Measurements from ENCODE around the gene SLC9C1. TPM values are rescaled to one million over a fixed set of nuclear protein-coding genes. Genes with fewer than 3 reads are reported as not detected.

Gene SLC9C1
- total RNA-seq, 1 donor from 2014 or later, result not detected

- intact Hi-C loops (cut with micrococcal nuclease), result loop anchor here (5.0 to 10.0 kb wide), 2 partner anchors 544 to 842 kb away; partner anchors contain the start of gene CD200R1
Observed at GRCh38 chr3:112132975-112133448, 161.0 kb downstream of the SLC9C1 start, which contains the start of gene GCSAM. TSS of gene GCSAM (minus strand) at chr3:112133248. CDS start at chr3:112133120, 128 bp downstream.

DNA sequence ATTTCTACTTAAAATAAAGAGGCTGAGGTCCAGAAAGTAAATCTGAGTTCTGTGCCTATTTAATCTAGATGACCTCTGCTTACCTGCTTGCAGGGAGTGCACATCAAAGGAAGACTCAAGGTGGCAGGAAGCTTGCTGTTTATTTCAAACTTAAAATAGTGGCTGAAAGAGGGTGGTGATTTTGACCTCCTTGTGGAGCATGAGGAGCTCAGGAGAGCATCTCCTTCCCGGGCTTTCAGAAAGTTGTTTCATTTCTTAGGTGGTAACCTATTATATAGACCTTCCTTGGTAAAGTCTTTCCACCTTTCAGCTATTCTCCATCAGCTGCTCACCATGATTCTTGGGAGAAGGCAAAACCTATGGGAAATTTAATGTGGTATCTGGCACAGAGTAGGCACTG is 161.5 kb downstream of the SLC9C1 start:
- intact Hi-C loops (cut with micrococcal nuclease), result loop anchor here (5.0 to 10.0 kb wide), 2 partner anchors 545 to 842 kb away; partner anchors contain the start of gene CD200R1

- intact Hi-C loops (cut with micrococcal nuclease), result loop anchor here (5.0 to 10.0 kb wide), 2 partner anchors 545 to 843 kb away; partner anchors contain the start of gene CD200R1
Observed at GRCh38 chr3:112132088-112132487, 161.9 kb downstream of the SLC9C1 start.

DNA sequence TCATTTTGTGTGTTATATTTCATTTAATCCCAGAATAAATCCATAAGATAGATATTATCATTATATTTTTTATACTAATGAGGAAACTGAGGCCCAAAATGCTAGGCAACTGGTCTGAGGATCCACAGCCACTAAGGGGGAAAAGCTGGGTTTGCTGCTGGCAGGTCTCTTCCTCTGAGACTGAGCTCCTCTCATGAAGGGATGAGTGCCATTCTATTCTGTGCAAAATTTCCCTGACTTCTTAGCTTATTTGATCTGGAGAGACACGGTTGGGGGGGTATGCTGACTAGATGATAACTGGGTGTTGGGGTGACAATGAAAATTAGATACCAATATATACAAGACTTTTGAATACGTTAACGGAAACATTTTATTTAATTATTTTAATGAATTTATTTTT is 162.9 kb downstream of the SLC9C1 start:
- intact Hi-C loops (cut with micrococcal nuclease), result loop anchor here (5.0 to 10.0 kb wide), 2 partner anchors 546 to 844 kb away; partner anchors contain the start of gene CD200R1

- intact Hi-C loops (cut with micrococcal nuclease), result loop anchor here (5.0 to 10.0 kb wide), 2 partner anchors 547 to 844 kb away; partner anchors contain the start of gene CD200R1
Observed at GRCh38 chr3:112130638-112130993, 163.4 kb downstream of the SLC9C1 start.

- intact Hi-C loops (cut with micrococcal nuclease), result loop anchor here (1.0 to 10.0 kb wide), 3 partner anchors 7 to 845 kb away; partner anchors contain the start of gene CD200R1
Observed at GRCh38 chr3:112129925-112130637, 163.9 kb downstream of the SLC9C1 start.

- intact Hi-C loops (cut with micrococcal nuclease), result loop anchor here (1.0 kb wide), 1 partner anchor 8 kb away; no protein-coding TSS in a partner anchor
Observed at GRCh38 chr3:112128843-112129727, 164.9 kb downstream of the SLC9C1 start.

DNA sequence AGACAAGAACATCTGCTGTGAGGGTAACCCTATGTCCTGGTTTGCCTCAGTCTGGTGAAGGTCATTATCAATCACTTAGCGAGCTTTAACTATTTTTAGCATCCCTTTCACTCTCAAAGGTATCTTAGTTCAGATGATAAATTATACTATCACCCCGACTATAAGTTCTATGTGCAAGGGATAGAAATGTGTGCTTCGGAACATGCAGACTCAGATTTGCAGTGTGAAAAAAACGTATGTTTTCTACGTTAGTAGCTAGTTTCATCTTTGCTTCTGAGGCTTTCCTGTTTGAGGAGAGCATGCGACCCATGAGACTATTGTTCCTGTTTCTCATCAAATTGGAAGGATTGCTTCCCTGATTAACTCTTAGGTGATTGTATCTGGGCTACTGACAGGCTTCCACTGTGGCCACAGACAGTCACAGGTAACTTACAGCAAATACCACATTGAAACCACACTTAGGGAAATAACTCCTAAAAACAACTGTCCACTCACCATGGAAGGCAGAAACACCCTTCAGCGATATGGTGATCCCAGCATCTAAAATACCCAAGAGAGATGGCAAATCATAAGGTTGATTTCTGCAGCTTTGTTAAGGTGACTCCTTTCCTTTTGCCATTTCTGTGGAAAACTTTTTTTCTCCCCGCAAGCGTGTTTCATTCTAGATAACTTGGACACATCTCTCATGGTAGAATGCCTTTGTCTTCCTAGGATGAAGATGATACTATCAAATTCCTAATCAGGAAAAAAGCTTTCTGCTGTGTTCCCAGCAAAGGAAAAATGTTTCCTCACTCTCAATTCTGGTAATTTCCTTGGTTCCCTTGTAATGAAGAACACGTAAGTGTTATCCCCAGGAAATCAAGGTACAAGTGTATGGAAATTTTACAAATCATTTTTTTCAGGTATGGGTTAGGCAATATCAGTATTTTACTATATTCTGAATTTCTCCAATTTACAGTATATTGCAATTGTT is 166.2 kb downstream of the SLC9C1 start:
- intact Hi-C loops (cut with micrococcal nuclease), result no loop called here

DNA sequence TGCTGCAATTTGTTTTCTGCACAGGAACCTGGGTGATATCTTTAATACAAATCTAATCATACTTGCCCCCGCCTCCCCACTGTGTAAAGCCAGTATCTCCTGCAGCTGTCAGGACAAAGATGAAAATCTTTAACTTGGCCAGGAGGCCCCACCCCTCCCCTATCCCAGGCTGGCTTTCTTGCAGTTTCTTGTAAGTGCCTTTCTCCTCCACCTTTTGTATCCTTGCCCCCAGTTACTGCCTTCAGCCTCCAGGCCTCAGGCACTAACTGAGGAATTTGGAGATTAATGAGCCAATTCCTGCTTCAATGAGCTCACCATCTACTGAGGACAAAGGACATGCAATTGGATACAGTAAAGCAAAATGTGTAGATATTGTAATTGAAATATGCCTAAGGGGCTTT is 167.5 kb downstream of the SLC9C1 start:
- intact Hi-C loops (cut with micrococcal nuclease), result no loop called here

GRCh38 chr3:112124907-112125607 is 169.0 kb downstream of the SLC9C1 start:
- intact Hi-C loops (cut with micrococcal nuclease), result no loop called here

DNA sequence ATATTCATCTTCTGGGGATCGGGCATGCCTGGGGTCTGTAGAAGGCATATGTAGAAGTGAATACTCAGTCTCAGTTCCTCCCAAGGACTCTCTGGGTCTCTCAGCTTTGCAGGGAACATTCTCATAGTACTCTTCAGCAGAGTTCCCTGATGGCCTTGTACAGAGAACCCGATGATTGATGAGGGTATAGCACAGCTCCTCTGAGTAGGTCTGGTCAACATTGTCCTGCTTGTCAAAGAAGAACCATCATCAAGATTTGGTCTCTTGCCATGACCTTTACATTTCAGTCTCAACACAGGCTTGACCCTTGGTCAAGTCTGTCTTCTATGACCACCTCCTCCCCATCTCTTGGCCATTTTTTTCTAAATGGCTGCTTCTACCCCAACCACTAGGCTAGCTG is 170.5 kb downstream of the SLC9C1 start:
- intact Hi-C loops (cut with micrococcal nuclease), result no loop called here

- intact Hi-C loops (cut with micrococcal nuclease), result no loop called here
Observed at GRCh38 chr3:112122870-112123269, 171.1 kb downstream of the SLC9C1 start.

DNA sequence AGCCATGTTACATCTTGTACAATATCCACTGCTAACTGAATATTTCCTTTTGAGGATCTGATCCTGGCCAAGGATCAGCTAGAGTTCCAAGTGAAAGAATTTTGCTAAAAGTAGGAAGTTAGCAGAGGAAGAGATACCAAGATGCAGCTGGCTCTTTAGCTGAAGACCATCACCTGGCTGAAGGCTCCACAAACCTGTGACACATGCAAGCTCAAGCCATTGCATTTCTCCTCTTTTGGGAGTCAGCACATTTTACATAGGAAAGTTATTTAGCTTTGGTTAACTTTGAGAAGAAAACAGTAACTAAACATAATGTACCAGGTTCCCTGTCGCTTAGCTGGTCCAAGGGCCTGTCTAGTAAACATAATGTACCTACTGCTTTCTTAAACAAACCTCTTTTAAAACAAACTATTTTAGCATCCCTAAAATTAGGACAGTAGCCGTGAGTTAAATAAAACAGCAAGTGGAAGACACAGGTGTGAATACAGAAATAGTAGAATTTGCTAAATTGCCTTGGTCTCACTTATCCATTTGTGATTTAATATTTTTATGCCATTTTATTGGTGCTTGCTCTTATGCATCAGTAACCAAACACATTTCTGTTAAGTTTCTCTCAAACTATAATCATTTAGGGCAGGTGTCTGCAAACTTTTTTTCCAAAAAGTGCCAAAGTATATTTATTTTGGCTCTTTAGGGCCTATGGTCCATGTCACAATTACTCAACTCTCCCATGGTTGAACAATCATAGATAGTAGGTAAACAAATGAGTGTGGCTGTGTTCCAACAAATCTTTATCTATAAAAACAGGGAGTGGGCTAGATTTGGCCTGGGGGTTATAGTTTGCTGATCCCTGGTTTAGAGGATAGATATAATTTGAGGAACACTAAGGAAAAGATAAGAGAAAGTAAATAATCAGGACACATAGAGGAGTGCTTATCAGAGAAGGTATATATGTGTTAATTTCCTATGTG is 172.2 kb downstream of the SLC9C1 start:
- intact Hi-C loops (cut with micrococcal nuclease), result loop anchor here (2.0 kb wide), 1 partner anchor 13 kb away; no protein-coding TSS in a partner anchor

DNA sequence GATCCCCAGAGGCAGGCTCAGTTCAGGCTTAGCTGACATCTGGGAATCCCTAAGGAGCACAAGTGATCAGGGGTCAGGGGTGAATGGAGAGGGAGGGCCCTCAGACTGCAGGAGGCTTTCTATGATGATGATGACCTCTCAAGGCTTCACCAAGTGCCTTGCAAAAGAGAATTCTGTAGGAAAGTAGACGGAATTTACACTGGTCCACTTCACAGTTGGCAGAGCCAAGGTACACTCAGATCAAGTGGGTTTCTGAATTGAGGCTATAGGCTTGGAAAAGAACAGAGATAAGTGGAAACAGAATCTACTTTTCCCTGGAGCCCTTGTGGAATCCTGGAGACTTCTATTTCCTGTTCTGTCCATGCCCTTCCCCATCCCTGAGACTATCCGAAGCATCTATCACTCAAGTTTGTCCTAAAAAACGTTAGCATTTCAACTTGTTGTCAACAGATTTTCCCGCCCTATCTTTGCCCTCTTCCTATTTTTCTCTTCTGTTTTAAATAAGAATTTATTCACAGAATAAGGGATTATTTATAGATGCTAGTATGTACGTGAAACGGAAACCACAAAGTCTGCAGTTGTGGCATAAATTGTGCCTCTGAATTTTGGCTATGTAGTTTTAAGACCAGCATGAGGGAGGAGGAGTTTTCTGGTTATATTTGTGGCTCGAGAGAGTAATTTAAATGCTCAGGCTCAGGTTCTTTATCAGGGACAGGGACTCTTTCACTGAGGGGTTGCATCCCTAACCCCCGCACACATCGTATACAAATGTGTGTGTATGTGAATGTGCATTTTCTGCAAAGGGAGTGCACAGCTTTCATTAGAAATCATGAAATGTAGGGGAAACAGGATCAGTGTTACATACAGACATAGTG is 173.8 kb downstream of the SLC9C1 start:
- intact Hi-C loops (cut with micrococcal nuclease), result loop anchor here (2.0 kb wide), 1 partner anchor 15 kb away; no protein-coding TSS in a partner anchor

DNA sequence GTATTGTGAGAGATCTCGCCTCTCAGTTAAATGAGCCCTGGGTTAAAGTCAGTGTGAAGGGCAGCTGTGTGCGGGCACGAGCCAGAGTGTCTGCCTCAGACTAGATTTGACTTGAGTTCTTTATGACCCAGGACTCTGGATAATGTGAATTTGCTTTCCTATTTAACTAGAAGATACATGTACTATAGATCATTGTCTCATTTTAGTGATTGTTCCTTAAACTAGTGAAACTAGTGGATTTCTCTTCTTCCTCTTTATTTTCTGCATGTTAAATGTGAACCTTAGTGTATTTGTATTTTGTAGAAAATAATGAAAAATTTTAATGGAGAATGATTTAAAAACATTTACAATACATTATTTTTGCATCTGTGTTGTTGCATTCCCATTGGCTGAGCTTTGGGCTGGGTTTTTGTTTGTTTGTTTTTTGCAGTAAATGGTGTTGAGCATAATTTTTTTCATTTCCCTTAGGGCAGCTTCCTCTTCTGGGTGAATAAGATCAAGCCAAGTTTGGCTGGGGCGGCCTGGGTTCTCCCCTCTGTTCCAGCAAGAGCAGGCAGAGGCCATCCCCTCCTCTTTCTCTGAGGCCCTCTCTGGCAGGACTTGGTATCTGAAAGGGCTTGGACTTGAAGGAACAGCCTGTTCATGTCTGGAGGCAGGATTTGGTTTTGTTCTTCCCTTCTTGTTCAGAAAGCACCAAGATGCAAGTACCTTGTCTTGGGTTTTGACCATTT is 176.0 kb downstream of the SLC9C1 start:
- intact Hi-C loops (cut with micrococcal nuclease), result no loop called here

- intact Hi-C loops (cut with micrococcal nuclease), result no loop called here
Observed at GRCh38 chr3:112117415-112117814, 176.6 kb downstream of the SLC9C1 start.

- intact Hi-C loops (cut with micrococcal nuclease), result no loop called here
Observed at GRCh38 chr3:112116748-112117186, 177.2 kb downstream of the SLC9C1 start.
